Activated naive CD8-positive, alpha-beta T cell treated with anti-CD3 and anti-CD28 coated beads, Interleukin-2, amount 50 U/mL, for 16 hours (primary cell): Measurements from ENCODE around the gene GSTO2.

Experiments
- DNase-seq: peaks from one replicate; pipeline ENCODE4 v3.0.0-alpha.2; 2020; ENCODE audit warnings: low read depth, low spot score

The GSTO2 gene

DNA sequence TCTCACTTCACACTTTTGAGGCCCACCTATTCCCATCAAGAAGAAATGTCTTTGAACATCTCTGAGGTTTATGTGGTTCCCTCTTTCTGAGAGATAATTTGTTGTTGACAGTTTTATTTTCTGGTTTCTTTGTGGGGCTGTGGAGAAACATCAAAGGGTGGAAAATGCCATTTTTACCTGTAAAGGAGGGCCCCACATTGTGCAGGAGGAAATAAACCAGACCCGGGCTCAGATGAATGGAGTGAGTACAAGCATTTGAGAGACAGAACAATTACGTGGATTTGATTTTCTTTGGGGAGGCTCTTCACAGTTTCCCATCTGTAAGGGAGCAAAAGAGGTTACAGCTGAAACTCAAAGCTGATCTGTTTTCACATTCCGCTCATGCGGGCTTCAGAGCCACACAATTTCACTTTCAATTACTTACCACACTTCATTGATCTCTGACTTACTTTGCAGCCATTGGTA is 39.5 kb downstream of the GSTO2 start:
- peak; percentile 7 for DNase-seq

GRCh38 chr10:104309980-104310978 is 41.3 kb downstream of the GSTO2 start:
- no peak for DNase-seq

DNA sequence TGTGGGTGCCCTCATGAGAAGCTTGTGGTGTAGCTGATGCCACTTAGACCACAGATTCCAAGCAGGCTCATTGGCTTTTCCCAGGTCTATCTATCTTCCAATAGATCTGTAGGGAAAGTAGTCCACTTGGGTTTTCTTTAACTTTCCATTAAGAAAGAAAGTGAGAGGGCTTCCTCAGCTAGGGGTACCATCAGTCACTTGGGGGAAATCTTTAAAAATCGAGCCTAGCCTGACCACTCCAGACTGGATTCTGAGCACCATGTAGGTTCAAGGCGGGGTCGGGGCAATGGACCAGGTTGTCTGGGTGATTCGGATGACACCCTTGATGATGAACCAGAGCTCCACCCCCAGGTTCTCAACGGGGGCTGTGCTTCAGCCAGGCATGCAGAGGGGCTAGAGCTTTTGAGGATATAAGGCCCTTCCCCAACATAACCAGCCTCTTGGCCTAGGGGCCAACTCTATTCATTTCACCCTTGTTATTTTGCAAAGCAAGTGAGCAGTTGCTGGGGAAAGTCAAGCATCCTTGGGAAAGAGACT is 42.3 kb downstream of the GSTO2 start:
- no peak for DNase-seq

DNA sequence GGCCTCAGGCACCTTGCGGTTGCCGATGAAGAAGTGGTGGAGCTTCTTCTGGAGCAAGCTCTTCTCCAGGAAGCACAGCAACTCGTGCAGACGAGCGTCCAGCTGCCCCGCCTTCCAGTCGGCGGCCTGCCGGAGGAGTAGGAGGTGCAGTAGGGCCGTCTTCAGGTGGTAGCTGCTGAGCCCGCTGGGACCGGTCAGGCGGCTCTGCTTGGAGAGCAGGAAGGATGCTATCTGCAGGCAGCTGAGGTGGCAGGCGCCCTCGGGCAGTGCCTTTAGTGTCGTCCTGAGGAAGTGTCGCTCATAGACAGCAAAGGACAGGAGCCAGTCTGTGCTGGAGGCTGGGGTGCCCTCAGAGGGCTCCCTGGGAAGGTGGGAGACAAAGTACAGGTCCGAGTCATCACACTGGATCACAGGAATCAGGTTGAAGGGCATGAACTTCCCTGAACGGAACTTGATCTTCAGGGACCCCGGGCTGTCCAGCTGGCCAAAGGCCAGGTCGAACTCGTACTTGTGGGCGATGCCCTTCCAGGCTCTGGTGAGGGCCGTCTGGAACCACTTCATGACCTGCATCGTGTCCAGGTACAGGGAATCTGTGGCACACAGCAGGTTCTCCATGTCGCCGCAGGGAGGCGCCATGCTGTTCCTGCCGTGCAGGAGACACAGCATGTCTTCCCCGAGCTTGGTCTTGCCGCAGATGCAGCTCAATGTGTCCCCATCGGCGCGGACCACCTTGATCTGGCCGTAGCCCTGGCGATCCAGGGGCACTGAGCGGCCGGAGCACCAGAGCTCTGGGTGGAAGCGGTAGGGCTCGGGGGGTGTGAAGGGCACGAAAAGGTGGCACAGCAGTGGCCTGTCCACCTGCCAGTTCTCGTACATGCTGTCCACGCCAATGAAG is 45.9 kb downstream of the GSTO2 start:
- no peak for DNase-seq

DNA sequence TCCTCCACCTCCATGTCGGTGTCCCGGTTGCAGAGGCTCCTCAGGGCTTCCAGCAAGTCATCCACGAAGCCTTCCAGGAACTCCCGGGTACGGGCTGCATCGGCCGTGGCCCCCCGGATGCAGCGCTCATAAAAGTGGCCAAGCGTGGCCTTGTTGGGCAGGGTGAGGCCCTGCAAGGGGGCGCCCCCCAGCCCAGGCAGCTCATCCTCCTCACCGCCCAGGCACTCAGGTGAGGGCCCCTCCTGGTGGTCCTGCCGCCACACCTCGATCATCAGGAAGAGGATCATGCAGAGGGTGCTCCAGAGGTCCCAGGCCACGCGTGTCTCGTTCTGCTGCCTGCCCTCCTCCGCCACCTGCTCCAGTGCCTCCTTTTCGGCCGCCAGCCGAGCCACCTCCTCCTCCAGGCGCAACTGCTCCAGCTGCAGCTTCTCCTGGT is 46.5 kb downstream of the GSTO2 start:
- no peak for DNase-seq

DNA sequence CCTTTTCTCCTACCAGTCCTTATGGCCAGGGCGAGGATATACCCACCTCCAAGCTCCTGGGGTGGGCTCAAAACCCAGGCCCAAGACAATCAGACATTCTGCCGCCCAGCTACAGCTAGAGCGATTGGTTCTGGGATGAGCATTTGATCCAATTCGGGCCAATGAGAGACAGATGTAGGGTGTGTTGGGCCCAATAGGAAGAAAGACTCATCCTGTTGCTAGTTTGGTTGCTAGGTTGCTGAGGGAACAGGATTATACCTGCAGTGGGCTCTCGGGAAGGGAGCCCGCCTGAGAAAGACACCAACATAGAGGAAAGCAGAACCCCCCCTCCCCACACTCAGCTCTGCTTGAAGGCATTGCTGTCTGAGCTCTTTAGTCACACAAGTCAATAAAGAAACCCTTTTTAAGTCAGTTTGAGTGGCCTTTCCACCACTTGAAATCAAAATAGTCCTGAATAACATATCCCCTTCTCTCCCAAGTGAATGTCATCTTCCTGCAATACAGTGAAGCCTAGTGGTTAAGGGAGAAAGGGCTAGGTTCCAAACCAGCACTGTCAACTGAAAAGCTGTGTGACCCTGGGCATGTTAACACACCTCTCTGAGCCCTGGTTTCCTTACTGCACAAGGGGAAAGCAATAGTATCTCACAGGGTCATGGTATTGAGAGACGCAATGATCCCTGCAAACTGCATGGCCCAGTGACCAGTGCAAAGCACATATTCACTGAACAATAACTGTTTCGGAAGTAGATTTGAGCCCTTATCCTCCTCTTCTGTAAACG is 47.5 kb downstream of the GSTO2 start:
- DNase-seq, result no peak

- DNase-seq, result no peak
Observed at GRCh38 chr10:104317269-104317710, 48.3 kb downstream of the GSTO2 start.

DNA sequence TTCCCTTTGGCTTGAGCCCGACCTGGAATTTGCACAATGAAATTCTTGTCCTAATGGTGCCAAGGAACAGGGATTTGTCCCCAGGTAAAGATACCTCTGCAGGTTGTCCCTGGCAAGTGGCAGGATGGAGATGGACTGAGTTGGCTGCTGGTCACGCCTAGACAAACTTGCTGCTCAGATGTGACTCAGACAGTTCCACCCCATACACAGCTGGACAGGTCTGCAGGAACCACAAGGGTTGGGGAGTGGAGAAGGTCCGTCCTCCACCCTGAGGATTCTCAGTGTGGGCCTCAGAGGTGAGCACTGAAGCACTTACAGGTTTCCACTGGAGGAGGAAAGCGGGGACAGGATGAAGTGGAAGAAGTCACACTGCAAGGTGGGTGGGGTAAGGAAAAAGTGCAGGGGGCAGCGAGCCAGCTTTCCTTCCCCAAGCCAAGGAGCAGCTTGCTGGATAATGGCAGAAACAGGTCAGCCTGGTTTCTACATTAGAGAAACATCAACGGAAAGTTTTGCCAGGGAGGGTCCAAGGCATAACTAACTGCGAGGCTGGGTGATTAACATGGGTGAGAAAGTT is 48.8 kb downstream of the GSTO2 start:
- DNase-seq, result no peak

DNA sequence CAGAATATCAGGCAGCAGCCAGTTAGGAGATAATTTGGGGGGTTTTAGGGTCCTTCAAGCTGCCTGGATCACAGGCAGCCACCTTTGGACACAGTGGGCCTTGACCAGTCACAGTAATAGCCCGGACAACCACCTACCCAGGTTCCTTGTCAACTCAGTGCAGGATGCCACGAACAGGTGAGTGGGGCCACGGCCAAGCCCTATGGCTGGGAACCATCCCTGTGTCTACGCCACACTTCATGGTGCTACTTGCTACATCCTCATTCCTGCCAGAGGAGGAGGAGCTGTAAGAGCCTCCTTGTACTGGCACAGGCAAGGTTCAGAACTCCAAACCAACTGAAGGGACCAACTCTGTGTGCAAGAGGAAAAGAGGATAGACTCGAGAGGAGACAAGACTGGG is 49.3 kb downstream of the GSTO2 start:
- DNase-seq, result no peak

DNA sequence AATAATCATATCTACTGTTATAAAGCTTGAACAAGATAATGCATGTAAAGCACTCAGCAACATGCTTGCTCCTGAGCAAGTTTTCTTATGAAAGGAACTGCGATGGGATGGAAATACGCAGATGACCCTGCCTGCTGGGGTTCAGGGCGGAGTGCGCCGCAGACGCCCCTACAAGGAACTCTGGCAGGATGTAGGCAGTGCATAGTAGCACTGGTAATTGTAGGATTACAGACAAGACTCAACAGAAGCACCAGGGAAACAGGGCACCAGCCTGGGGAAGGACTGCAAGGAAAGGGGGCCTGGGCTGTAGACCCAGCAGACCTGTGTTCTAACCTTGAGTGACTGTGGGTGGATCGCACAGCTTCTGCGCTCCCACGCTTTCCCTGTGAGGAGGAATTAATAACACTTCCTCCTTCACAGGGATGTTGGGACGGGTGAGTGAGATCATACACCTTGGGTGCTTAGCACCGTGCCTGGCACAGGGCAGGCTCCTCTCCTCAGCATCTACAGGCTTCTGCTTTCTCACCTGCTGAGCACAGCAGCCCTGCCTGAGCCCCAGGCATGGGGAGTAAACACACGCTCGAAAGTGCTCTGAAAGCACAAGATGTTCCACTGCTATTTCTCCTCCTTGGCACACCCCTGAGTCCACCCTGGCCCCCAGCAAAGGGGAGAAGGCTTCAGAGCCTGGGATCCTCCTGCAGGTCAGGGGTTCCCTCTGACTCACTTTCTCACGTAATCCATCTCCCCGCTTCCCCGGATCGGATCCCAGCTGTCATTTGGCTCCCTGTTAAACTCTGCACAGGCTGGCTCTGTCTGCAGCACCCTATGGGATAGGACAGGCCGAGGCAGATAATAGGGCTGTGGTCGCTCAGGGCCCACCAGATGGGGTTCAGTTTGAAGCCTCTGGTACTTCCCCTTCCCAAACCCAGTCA is 50.1 kb downstream of the GSTO2 start:
- DNase-seq, result no peak

DNA sequence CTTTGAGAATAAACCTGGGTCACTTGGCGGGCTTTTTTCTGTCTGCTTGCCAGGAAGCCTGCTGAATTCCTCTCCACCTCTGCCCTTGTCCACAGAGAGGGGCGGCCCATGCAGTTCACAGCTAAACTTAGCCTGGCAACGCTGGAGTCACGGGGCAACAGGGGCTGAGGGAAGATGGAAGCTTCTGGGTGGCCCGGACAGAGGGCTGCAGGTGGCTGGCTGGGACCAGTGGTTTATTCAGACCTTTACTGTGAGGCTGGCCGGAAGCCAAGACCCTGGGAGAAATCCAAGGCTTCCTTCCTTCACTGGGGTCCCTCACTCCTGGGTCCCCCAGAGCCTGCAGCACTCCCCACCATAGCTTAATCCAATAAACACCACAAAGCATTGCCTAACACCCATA is 52.2 kb downstream of the GSTO2 start:
- DNase-seq, result no peak

GRCh38 chr10:104321725-104322415 is 52.9 kb downstream of the GSTO2 start:
- no peak for DNase-seq

DNA sequence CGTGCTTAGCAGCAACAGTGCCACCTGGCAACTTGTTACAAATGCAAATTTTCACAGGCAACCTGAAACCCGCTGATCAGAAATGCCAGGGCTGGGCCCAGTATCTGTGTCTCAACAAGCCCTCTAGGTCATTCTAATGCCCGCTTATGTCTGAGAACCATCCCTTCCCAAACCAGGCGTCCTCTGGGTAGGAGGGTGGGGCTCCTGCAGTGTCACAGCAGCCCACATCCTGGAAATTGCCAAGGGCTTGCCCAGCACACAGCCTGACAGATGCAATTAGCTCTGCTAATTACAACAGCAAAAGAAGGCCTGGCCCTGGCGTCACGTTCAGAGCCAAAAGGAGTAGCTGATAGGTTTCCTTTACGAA is 53.4 kb downstream of the GSTO2 start:
- DNase-seq, result no peak

GRCh38 chr10:104323085-104323484 is 54.1 kb downstream of the GSTO2 start:
- no peak for DNase-seq

- DNase-seq, result no peak
Observed at GRCh38 chr10:104323760-104324201, 54.8 kb downstream of the GSTO2 start.

DNA sequence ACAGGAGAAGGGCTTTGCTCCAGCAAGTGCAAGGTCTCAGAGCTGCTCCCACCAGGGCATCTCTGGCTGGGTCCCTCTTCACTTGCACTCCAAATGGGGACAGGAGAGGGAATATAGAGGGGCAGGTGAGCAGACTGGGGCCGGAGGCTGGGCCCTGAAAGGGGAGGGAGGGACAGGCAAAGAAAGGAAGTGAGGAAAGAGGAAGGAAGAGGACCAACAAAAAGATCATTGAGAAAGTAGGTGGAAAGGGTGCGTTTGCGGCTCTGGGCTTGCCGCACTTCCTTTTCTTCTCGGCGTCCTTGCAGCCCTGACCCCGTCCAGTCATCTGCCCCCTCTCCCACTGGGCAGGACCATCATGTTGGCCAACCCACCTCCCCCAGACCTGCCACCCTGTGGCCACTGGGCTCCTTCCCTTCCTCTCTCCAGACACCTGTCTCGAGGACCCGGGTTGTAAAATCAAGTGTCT is 55.3 kb downstream of the GSTO2 start:
- no peak for DNase-seq

- no peak for DNase-seq
Observed at GRCh38 chr10:104324931-104325330, 55.9 kb downstream of the GSTO2 start.

GRCh38 chr10:104325436-104326435 is 56.8 kb downstream of the GSTO2 start:
- no peak for DNase-seq
